Central memory CD8-positive, alpha-beta T cell (primary cell): Measurements from ENCODE around the gene YRDC.
"Not testable (repeated sequence)": the region's sequence is repeated elsewhere in the genome, so short reads cannot be mapped to it uniquely, and the experiment has no call there.

ENCODE experiments used
- ATAC-seq: fragments of 150-1000 bp; cut with Tn5 transposase; replicated peaks from 2 replicates; pipeline ENCODE4 v1.10.0; 2022; ENCODE audit warnings: mild to moderate bottlenecking, moderate FRiP score, moderate number of reproducible peaks; ENCODE audit not compliant: poor library complexity, severe bottlenecking; ENCODE audit errors: extremely low read depth
- DNase-seq, 2 donors: peaks; one replicate each; pipeline ENCODE4 v3.0.0; 2021; ENCODE audit warnings: low spot score in 2 of 2
- H3K27ac Mint-ChIP-seq: one replicate; pipeline ENCODE4 v1.8.0; 2022; ENCODE audit warnings: low read depth, mild to moderate bottlenecking, moderate library complexity, mixed read lengths
- H3K27me3 Mint-ChIP-seq: one replicate; pipeline ENCODE4 v1.8.0; 2022; ENCODE audit warnings: mixed read lengths
- H3K36me3 Mint-ChIP-seq: one replicate; pipeline ENCODE4 v1.8.0; 2022; ENCODE audit warnings: mild to moderate bottlenecking, moderate library complexity, mixed read lengths; ENCODE audit not compliant: insufficient read depth
- H3K4me1 Mint-ChIP-seq: one replicate; pipeline ENCODE4 v1.8.0; 2022; ENCODE audit warnings: mixed read lengths
- H3K4me3 Mint-ChIP-seq: one replicate; pipeline ENCODE4 v1.8.0; 2022; ENCODE audit warnings: mild to moderate bottlenecking, moderate library complexity, mixed read lengths
- H3K9me3 Mint-ChIP-seq: one replicate; pipeline ENCODE4 v1.8.0; 2022; ENCODE audit warnings: mixed read lengths

YRDC gene

DNA sequence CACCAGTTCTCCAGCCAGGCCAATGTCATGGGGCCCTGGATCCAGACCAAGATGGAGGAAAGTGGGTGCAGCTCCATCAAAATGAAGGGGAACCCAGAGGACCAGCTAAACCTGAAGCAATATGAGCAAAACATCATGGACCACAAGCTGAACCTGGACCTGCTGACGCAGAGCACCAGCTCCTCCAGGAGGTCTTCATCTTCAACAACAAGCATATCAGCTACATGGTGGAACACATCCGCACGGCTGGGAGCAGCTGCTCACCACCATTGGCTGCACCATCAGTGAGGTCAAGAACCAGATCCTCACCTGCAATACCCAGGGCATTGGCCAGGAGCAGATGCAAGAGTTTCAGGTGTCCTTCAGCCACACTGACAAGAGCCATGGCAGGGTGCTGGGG is 29.4 kb downstream of the YRDC start:
- Mint-ChIP-seq H3K27ac (no peak overlapping the region), H3K4me1 (no peaks in the 10 kb centered on the region), H3K4me3 (no peak overlapping the region), H3K27me3 (peaks cover 22% of the 10 kb centered on the region), H3K36me3 (no peaks in the 10 kb centered on the region), H3K9me3 (no peaks in the 10 kb centered on the region)
- DNase-seq (no peak), ATAC-seq (no peak)

DNA sequence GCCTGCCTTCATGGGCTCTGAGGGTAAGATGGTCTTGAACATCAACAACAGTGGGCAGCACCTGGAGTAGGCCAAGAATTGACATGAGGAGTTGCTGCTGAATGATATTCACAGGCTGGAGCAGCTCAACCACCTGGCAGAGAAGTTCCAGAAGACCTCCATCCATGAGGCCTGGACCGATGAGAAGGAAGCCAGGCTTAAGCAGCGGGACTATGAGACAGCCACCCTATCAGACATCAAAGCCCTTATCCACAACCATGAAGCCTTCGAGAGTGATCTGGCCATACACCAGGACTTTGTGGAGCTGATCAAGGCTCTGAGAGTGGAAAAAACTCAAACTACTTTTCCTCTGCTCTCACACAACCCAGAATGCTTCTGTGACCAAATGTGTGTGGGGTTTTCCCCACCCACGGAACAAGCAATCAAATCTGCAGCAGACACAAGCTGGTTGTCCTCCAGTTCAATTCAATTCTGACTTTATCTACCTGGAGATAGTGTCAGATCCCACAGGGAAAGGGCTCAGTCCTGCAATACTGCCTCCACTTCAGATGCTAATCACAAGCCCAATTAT is 31.0 kb downstream of the YRDC start:
- no peaks in the 10 kb centered on the region for H3K36me3 Mint-ChIP-seq
- no peaks in the 10 kb centered on the region for H3K4me1 Mint-ChIP-seq
- DNase-seq (no peak), ATAC-seq (no peak)
- H3K27ac Mint-ChIP-seq: no peak overlapping the region
- H3K27me3 Mint-ChIP-seq: peaks cover 31% of the 10 kb centered on the region
- H3K4me3 Mint-ChIP-seq: no peak overlapping the region
- no peaks in the 10 kb centered on the region for H3K9me3 Mint-ChIP-seq

DNA sequence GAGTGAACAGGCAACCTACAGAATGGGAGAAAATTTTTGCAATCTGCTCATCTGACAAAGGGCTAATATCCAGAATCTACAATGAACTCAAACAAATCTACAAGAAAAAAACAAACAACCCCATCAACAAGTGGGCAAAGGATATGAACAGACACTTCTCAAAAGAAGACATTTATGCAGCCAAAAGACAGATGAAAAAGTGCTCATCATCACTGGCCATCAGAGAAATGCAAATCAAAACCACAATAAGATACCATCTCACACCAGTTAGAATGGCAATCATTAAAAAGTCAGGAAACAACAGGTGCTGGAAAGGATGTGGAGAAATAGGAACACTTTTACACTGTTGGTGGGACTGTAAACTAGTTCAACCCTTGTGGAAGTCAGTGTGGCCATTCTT is 36.6 kb downstream of the YRDC start:
- H3K4me3 Mint-ChIP-seq, ATAC-seq, DNase-seq, H3K9me3 Mint-ChIP-seq, H3K4me1 Mint-ChIP-seq, H3K36me3 Mint-ChIP-seq, H3K27ac Mint-ChIP-seq: not testable (repeated sequence)
- H3K27me3 Mint-ChIP-seq: peaks cover 60% of the 10 kb centered on the region

DNA sequence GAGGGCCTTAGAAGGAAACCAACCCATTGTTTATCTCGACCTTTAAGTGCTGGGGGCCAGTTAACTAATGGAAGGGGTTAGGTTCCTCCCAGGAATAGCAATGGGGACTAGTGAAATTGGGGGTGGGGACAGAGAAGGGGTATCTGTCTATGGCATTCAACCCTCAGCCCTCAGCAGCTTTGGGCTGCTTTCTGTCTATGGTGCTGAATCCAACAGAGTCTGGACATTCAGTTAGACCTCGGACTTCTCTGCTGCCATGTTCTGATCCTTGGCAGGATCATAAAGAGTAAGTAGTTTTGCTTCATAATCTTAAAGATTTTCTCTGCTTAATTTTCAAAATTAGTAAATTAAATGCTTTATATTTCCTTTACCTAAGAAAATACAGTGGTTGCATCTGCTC is 40.5 kb downstream of the YRDC start:
- H3K9me3 Mint-ChIP-seq: peaks cover 6% of the 10 kb centered on the region
- H3K4me1 Mint-ChIP-seq: peaks cover 9% of the 10 kb centered on the region
- ATAC-seq (no peak), DNase-seq (no peak)
- H3K36me3 Mint-ChIP-seq: peaks cover 2% of the 10 kb centered on the region
- H3K27me3 Mint-ChIP-seq: peaks cover 94% of the 10 kb centered on the region
- H3K27ac Mint-ChIP-seq: no peak overlapping the region
- H3K4me3 Mint-ChIP-seq: no peak overlapping the region

DNA sequence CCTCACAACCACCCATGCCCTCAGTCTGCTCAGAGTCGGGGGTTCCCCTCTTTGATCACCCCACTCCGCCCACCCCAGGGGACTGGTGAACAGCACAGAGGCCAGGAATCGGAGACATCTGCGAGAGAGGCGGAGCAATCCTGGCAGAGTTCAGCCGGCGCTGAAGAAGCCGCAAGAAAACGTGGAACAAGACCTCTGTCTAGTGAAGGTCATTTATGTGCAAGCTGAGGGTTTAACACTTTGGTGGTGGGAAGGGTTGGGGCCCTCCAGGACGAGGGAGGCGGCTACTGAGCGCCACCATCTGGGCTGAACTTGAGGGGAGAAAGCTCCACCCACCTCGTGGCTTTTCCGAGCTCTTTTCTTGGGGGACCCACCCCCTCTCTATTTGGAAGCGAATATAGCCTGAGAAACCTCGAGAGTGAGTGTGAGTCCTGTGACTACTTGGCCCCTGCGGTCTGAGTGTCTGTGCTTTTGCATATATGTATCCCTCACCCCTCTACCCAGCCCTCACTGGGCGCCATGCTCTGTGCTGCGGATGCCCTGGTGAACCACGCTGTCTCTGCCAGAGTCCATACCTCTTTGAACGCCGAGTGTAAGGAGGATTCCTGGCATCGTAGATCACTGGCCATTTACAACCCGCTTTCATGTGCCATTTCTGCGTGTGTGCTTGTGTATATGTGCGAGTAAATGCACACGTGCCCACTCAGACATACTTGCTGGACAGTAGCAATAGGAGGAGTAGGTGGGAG is 41.9 kb downstream of the YRDC start:
- DNase-seq: no peak
- Mint-ChIP-seq H3K27me3 (peaks cover 91% of the 10 kb centered on the region), H3K36me3 (peaks cover 2% of the 10 kb centered on the region), H3K9me3 (peaks cover 6% of the 10 kb centered on the region), H3K27ac (no peak overlapping the region), H3K4me1 (peaks cover 9% of the 10 kb centered on the region), H3K4me3 (peak overlapping the region; percentile 21)
- no peak for ATAC-seq

DNA sequence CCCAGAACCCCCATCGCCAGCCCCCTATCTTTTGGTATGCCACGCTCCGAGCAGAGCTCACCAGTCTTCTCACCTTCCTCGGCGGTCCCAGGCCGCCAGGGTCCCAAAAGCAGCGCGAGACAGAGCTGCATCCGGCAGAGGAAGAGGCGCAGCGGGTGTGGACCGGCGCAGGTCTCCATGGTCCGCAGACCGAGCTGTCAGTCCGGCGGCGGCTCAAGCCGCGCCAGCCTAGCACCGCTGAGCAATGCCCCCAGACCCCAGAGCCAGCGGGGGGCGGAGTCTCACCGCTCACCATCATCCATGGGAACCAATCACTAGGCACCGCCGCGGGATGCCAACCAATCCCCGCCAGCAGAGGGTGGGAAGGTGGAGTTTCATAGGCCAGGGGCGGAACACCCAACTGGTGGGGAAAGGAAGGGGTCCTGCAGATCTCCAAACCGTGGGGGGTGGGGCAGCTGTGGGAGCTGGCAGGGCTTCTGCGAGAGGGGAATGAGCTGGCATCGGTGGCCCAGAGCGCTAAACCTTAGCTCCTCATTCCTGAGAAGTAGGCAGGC is 43.0 kb downstream of the YRDC start, which contains the start of gene EPHA10:
TSS of gene EPHA10 (minus strand) at position 233 of the 554 bp plus-strand sequence. CDS start at position 179, 54 bp downstream.
- ATAC-seq (no peak), DNase-seq (no peak)
- H3K4me3 Mint-ChIP-seq: peak within 1 kb of the TSS; percentile 21
- peaks cover 2% of the 10 kb centered on the region for H3K36me3 Mint-ChIP-seq
- peaks cover 9% of the 10 kb centered on the region for H3K4me1 Mint-ChIP-seq
- peaks cover 6% of the 10 kb centered on the region for H3K9me3 Mint-ChIP-seq
- peaks cover 80% of the 10 kb centered on the region for H3K27me3 Mint-ChIP-seq
- no peak within 1 kb of the TSS for H3K27ac Mint-ChIP-seq

DNA sequence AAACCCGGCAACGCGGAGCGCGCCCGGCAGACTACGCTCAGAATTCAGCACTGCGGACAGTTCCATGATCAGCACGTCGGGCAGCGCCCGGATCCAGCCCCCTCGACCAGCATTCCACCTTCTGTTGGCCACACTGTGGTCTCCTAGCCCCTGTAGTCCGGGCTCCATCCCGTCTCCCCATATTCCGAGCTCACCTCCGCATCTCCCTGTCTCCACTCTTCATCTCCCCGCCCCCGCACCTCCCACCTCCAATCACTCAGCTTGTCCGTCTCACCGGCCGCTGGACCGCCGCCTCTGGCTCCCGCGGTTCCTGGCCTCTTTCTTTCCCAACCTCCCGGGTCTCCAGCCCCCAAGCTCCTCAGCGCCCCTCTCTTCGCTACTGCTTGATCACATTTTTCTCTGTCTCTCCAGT is 43.6 kb downstream of the YRDC start:
- peaks cover 74% of the 10 kb centered on the region for H3K27me3 Mint-ChIP-seq
- peaks cover 6% of the 10 kb centered on the region for H3K9me3 Mint-ChIP-seq
- no peak for ATAC-seq
- peaks cover 9% of the 10 kb centered on the region for H3K4me1 Mint-ChIP-seq
- no peak overlapping the region for H3K27ac Mint-ChIP-seq
- H3K36me3 Mint-ChIP-seq: peaks cover 2% of the 10 kb centered on the region
- DNase-seq: no peak
- H3K4me3 Mint-ChIP-seq: no peak overlapping the region

DNA sequence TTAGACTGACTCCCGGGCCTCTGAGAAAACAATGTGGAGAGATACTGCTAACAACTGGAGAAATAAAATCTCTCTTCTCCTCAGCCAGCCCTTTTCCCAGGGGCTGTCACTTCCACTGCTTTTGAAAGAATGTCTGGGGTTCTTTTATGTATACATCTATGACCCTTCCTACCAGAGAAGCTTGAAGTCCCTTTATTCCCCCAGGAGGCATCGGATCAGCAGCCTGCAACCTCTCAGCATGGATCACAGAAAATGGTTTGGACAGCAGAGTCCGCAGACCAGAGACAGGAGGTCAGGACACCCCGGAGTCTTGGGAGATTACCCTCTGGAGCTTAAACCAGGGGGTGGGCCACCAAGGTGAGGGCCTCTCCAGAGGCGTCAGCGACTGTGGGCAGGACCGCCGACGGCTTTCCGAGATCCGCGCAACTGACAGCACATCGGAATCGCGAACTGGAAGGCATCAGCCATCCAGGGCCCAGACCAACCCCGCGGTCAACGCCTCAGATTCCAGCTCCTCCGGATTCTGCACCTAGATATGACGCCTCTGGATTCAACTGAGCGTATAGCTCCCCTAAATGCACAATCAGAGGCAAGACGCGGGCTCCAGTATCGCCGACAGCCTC is 44.1 kb downstream of the YRDC start:
- ATAC-seq (no peak), DNase-seq (no peak)
- H3K27ac Mint-ChIP-seq: no peak overlapping the region
- peaks cover 69% of the 10 kb centered on the region for H3K27me3 Mint-ChIP-seq
- no peak overlapping the region for H3K4me3 Mint-ChIP-seq
- peaks cover 9% of the 10 kb centered on the region for H3K4me1 Mint-ChIP-seq
- H3K9me3 Mint-ChIP-seq: peaks cover 6% of the 10 kb centered on the region
- H3K36me3 Mint-ChIP-seq: peaks cover 2% of the 10 kb centered on the region

DNA sequence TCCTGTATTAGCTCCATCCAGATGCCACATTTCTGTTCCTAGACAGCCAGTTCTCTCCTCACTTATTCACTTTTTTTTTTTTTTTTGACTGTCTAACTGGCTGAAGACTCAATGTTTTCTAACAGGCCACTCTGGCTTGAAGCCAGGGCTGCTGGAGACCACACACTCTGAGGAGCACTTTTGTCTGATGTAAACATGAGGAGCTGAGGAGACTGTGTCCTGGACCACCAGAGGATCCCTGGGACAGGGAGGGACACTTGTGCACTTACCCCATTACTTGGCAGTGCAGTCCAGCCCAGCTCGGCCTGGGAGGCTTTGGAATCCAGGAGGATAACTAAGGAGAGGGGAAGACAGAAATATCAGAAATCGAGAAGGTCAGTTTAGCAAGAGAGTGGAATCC is 45.5 kb downstream of the YRDC start:
- DNase-seq (no peak), ATAC-seq (no peak)
- peaks cover 6% of the 10 kb centered on the region for H3K9me3 Mint-ChIP-seq
- H3K36me3 Mint-ChIP-seq: peaks cover 2% of the 10 kb centered on the region
- H3K27ac Mint-ChIP-seq: no peak overlapping the region
- peaks cover 55% of the 10 kb centered on the region for H3K27me3 Mint-ChIP-seq
- H3K4me1 Mint-ChIP-seq: peaks cover 9% of the 10 kb centered on the region
- no peak overlapping the region for H3K4me3 Mint-ChIP-seq

DNA sequence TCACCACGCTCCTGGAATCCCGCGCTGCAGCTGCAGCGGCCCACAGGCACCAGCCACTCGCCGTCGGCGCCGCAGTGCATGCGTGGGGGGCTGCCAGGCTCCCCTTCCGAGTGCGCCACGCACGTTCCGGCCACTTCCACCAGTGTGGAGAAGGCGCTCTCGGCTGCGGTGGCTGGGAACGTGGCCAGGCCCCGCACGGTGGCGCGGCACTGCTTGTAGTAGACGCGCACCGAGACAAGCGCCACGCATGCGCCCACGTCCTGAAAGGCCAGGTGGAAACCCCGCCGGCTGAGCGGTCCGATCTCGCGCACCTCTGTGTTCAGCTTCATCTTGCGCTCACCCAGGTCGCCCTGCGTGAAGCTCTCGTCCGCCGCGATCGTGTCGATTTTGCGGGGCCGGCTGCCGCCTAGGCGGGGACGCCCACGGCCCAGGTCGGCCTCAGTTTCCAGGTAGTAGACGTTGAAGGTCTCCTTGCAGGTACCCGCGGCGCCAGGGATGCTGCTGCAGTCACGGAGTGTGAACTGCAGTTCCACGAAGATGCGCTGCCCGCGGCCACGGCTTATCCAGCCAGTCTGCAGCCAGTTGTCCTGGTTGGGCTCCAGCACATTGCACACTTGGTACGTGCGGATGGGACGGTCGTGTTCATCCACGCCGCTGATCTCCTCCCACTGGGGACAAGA is 46.5 kb downstream of the YRDC start:
- Mint-ChIP-seq H3K27ac (no peak overlapping the region), H3K9me3 (peaks cover 6% of the 10 kb centered on the region), H3K36me3 (peaks cover 2% of the 10 kb centered on the region), H3K4me1 (peaks cover 9% of the 10 kb centered on the region), H3K27me3 (peaks cover 46% of the 10 kb centered on the region), H3K4me3 (no peak overlapping the region)
- no peak for DNase-seq
- ATAC-seq: no peak

DNA sequence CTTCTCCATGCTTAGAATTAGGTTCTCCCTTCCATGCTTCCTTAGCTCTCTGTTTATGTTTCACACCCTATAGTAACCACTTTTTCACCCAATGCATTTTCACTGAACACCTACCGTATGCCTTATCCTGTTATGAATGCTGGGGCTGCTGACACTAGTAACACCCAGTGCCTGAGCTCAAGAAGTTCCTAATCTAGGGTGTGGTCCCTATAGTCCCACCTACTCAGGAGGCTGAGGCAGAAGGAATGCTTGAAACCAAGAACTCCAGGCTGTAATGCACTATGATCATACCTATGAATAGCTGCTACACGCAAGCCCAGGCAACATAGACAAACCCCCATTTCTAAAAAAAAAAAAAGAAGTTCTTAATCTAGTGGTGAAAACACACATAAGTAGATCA is 48.6 kb downstream of the YRDC start:
- H3K9me3 Mint-ChIP-seq: peaks cover 1% of the 10 kb centered on the region
- no peaks in the 10 kb centered on the region for H3K36me3 Mint-ChIP-seq
- H3K4me1 Mint-ChIP-seq: peaks cover 1% of the 10 kb centered on the region
- H3K27me3 Mint-ChIP-seq: peaks cover 25% of the 10 kb centered on the region
- no peak overlapping the region for H3K27ac Mint-ChIP-seq
- DNase-seq (no peak), ATAC-seq (no peak)
- H3K4me3 Mint-ChIP-seq: no peak overlapping the region

DNA sequence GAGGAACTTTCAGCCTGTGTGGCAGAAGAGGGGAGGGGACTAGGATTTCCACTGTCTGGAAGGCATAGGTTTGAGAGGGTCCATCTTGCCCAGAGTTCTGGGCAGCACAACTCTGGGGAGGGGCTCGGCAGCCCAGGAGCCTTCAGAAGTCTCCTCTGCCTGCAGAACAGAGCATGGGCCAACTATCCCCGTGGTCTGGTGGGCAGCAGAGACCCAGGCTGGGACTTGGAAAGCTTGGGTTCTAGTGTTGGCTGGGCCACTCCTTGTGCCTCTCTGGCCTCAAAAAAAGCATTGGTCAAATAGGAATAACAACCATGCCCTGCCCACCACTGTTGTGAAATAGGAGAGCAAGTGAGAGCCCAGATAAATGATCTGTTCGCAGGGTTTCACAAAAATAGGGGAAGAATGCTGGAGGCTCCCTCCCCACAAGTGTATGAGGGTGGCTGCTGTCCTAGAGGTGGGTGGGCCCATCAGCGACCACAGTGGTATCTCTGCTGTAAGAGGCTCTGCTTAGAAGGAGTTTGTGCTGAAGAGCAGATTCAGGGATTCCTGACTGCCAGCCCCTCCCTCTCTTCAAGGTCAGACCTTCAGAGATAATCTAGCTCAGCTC is 52.0 kb downstream of the YRDC start:
- DNase-seq: no peak
- no peak for ATAC-seq
- no peak overlapping the region for H3K27ac Mint-ChIP-seq
- no peaks in the 10 kb centered on the region for H3K36me3 Mint-ChIP-seq
- no peaks in the 10 kb centered on the region for H3K9me3 Mint-ChIP-seq
- peaks cover 15% of the 10 kb centered on the region for H3K27me3 Mint-ChIP-seq
- H3K4me3 Mint-ChIP-seq: no peak overlapping the region
- H3K4me1 Mint-ChIP-seq: no peaks in the 10 kb centered on the region
